ENCODE data around the gene SEMA6A.

SEMA6A gene, protein sequence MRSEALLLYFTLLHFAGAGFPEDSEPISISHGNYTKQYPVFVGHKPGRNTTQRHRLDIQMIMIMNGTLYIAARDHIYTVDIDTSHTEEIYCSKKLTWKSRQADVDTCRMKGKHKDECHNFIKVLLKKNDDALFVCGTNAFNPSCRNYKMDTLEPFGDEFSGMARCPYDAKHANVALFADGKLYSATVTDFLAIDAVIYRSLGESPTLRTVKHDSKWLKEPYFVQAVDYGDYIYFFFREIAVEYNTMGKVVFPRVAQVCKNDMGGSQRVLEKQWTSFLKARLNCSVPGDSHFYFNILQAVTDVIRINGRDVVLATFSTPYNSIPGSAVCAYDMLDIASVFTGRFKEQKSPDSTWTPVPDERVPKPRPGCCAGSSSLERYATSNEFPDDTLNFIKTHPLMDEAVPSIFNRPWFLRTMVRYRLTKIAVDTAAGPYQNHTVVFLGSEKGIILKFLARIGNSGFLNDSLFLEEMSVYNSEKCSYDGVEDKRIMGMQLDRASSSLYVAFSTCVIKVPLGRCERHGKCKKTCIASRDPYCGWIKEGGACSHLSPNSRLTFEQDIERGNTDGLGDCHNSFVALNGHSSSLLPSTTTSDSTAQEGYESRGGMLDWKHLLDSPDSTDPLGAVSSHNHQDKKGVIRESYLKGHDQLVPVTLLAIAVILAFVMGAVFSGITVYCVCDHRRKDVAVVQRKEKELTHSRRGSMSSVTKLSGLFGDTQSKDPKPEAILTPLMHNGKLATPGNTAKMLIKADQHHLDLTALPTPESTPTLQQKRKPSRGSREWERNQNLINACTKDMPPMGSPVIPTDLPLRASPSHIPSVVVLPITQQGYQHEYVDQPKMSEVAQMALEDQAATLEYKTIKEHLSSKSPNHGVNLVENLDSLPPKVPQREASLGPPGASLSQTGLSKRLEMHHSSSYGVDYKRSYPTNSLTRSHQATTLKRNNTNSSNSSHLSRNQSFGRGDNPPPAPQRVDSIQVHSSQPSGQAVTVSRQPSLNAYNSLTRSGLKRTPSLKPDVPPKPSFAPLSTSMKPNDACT

DNA sequence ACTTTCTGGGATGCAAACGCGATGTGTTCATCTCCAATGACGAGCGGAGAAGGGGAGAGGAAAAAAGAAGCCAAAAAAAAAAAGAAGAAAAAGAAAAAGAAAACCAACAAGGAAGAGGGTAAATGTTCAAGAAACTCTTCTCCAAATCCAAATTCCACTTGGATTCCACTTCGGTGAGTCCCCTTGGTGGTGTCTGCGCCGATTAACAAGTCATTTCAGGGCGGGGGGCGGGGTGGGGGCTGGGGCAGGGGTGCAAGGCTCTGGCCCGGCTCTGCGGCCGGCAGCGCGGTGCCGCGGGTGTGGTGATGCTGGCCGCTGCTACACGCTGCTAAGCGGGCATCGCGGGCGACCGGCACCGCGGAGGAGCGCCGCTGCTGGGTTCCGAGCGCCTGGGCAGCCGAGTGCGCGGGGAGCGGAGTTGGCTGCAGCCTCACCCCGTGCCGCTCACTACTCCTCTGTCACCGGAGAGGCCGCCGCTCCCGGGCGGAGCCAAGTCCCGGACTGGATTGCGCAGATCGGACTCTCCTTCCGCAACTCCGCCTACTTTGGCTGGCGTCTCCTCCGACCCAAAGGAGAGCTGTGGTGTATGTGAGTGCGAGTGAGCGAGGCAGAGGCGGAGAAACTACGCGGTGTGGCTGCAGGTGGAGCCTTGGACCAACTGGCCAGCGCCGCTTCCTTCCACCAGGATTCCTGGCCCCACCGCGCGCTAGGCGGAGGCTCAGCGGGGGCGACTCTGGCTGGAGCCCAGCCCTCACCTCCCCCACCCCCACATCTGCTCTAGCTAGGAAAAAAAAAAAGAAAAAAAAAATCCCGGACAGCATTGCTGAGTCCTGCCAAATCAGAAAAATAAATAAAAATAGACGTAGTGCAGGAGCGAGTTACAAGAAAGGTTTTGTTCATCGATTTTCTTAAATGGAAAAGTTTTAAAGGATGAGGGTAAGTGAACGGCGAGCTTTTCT, at the start of gene SEMA6A:
Gene SEMA6A (minus strand): TSS at position 457 of the 959 bp plus-strand sequence. CDS start 69,879 bp downstream, outside the sequence.
- peak; percentile 40 for DNase-seq

DNA sequence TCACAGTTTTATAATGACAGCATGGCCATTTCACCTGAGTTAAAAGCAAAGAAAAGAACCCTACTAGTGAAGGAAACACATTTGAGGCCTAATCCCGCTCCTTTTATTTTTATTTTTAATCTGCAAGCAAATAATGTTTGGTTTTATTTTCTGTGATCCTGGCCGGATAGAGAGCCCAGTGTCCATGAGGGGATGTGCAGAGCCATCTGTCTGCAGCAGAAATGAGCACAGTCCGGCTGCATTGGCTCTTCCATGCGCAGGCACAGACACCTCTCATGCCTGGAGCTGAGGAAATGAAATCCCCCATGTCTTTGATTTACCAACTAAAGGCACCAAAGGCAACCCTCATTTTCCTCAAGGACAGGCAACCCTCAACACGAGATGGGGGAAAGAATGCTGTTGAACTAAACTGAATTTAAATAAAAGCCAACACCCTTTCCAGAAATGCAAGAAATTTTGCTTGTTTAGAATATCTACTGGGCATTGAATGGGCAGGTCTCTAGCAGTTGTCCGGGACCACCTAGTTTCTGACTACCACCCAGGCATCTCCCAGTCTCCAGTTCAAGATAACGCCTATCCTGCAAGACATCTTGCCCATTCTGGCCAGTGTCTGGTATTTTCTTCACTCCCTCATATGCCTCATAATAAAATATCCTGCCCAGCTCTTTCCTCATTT, 47.9 kb upstream of the SEMA6A start:
- DNase-seq, result no peak

DNA sequence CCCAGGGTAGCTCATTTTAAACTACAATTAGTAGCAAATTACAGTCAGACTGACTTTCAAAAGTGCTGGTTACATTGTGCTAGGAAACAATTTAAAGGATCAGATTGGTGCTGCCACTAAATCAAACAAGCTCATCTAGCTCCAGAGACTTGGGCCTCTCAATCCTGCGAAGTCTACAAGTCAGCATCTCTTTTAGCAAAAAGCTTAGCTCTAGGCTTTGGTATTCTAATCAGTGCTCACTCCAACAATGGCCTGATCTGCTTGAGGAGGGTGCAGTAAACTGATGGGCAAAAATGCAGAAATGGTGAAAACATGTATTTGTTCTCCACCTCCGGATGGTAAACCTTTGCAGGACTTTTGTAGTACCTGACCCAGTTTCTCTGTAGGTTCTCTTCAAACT, 47.0 kb upstream of the SEMA6A start:
- no peak for DNase-seq

DNA sequence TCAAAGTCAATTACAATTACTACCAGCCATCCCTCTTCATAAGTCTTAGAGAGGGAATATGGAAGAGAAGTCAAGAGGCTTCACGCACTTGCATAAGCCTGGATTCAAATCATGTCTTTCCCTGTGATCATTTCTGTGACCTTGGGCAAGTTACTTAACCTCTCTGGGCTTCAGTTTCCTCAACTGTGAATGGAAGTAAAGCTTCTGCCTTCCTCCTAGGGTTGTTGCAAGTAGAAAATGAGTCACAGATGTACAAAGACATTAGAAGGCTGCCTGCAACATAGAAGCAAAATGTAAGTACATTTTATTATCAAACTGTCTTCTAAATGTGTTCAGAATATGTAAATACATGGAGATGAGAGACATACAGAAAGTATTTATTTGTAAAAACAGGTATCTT, 42.3 kb upstream of the SEMA6A start:
- DNase-seq, result no peak

DNA sequence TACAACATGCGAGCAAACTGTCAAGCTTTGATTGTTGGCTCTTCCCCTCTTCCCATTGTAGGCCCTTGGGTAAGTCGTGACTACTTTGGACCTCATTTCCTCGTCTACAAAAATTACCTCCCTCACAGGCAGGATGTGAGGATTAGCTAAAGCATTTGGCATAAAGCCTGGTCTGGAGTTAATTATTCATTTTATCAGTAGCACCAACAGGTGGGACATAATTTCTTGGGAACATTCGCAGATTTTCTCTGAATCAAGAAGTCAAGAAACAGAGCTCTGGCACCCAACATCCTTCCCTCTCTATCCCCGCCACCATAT, 39.9 kb upstream of the SEMA6A start:
- DNase-seq, result no peak

DNA sequence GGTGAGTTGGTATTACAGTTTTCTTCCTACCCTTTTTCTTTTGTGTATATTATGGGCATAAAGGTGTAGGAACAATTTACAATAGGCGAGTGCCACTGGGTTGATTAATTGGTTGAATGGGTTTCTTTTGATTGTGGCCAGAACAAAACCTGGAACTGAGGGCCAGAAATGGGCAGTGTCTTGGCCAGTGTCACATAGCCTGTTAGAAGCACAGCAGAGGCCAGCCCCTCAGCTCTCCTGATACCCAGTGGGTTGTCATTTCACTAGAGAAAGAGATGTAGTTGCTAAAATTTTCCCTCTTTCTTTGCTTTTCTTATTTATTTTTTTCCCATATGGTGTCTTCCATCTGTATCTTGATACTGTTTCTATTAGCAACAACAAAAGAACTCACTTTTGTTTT, 38.8 kb upstream of the SEMA6A start:
- no peak for DNase-seq

- DNase-seq, result no peak
Measured at GRCh38 chr5:116612431-116612830, 37.8 kb upstream of the SEMA6A start.

DNA sequence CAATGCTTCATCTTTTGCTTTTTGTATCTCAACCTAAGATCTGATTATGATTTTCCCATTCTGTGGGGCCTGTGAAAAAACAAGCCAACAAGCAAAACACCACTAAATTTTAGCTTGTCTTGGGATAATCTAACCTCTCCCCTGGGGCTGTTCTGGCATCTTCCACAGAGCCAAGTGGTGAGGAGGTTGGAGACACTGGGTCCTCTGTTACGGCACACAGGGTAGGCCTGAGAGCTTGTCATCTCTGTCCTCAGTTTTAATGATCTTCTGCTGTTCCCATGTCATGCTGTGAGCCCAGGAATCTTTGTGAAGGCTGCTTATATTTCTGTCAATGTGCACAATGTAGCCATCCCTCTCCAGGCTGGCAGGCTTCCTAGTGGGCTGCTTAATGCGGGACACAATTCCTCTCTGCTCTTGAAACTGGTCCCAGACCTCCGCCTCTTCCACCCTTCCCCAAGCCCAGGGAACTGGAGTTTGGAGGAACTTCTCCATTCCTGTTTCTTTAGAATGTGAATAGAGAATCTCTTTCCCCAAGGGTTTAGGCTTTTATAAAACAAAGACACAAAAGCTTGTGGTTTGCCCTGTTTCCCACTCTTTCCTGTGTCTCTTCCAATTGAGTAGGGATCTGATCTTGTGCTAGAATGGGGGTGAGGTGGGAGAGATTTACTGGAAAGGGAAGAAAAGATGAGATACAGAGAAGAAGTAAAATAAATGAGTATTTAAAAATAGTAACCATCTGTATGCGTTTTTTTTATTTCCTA, 30.9 kb upstream of the SEMA6A start:
- no peak for DNase-seq

DNA sequence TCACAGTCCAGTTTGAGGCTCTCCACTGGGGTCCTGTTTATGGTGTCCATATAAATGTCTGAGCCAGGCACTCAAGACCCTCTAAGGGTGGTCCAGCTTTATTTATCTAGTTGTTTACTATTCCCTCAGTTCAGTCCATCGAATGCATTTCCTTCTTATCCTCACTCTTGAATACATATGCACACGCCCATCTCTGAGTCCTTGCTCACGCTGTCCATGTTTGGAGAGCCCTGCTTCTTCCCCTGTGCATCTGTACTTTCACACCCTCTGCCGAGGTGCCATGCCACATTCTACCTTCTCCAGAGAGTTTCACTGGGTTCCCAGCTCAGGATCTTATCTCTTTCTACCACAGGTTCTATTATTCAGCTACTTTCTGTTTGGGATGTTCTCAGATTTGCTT, 30.2 kb upstream of the SEMA6A start:
- DNase-seq, result no peak

DNA sequence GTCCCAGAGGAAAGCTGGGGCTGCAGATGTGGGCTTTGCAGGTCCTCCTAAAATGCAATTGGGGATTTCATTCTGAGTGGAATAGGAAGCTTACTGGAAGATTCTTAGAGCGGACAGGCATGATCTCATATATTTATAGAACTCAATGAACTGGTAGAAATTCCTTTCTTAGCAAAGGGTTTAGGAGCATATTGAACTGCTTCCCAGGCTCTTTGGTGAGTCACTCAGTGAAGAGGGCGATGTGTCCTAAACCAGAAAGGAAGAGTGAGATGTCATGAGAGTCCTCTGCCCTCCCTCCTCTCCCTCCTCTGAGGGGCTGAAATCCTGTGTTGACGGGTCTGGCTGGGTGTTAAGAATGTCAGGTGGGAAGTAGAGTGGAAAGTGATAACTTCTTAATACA, 26.3 kb upstream of the SEMA6A start:
- no peak for DNase-seq

- DNase-seq, result no peak
Measured at GRCh38 chr5:116598911-116599310, 24.3 kb upstream of the SEMA6A start.

DNA sequence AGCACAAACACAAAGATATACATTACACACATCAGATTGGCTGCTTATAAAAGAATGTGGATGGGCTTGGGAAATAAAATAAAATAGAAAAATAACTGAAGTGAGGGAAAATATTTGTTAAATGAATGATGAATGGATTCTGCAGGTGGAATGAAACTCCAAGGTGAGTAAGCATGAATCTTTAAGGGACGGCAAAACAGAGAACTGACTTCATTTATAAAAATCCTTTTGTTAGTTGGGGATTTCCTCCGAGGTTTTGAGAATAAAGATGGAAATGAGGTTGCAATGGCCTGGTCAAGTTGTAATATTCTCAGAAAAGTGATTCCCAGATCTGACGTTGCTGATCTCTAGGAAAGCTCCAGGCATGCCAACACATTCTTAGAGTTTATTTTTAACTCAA, 20.9 kb upstream of the SEMA6A start:
- no peak for DNase-seq

DNA sequence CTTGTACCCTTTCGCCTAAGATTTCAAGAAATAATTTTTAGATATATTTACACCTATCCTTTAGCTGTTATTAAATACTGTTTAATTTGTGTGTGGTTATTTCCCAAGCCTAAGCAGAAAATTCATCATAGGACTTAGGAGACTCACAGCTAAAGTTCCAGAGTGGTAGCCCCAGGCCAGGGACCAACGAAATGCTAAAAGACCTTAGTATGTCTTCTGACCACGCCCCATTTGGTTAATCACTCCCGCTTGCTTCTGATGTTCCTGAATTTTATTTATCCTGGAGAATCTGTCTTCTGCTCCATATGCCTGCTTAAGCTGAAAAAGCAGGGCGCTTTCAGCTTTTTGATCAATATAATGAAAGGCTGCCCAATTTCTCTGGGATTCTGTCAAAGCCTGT, 18.7 kb upstream of the SEMA6A start:
- no peak for DNase-seq

DNA sequence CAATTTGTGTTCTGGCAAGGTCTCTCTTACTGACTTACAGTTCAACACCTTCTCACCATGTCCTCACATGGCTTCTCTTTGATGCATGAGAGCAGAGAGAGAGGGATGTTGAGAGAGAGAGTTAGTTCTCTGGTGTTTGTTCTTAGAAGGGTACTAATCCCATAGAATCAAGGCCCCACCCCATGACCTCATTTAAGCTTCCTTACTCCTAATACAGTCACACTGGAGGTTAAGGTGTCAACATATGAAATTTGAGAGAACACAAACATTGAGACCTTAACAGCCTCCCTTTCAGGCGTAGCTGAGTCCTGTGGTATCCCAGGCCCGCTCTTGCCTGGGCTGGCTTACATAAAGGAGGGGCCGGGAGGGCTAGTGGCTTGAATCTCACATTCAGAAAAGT, 10.6 kb upstream of the SEMA6A start:
- no peak for DNase-seq

GRCh38 chr5:116583862-116584222, 9.2 kb upstream of the SEMA6A start:
- DNase-seq, result no peak

GRCh38 chr5:116583085-116583861, 8.7 kb upstream of the SEMA6A start:
- DNase-seq, result no peak

GRCh38 chr5:116581910-116582309, 7.3 kb upstream of the SEMA6A start:
- DNase-seq, result no peak

DNA sequence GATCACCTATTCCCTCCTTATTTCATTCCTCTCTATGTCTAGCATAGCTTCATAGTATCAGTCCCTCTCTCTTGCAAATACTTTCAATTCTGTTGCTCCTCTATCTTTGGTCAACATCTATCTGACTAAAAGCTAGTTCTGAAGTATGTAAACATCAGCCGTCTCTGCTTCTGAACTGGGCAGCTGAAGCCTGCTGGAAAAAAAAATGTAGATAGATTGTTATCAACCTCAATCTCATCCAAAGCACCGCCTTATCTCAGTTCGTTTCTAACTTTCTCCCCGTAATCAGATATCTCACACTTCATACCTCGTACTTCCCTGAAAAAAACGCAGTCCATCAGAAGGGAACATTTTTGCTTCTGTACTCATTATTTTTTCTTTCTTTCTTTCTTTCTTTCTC, 4.5 kb upstream of the SEMA6A start:
- no peak for DNase-seq

- DNase-seq, result no peak
Measured at GRCh38 chr5:116578676-116579075, 4.1 kb upstream of the SEMA6A start.

DNA sequence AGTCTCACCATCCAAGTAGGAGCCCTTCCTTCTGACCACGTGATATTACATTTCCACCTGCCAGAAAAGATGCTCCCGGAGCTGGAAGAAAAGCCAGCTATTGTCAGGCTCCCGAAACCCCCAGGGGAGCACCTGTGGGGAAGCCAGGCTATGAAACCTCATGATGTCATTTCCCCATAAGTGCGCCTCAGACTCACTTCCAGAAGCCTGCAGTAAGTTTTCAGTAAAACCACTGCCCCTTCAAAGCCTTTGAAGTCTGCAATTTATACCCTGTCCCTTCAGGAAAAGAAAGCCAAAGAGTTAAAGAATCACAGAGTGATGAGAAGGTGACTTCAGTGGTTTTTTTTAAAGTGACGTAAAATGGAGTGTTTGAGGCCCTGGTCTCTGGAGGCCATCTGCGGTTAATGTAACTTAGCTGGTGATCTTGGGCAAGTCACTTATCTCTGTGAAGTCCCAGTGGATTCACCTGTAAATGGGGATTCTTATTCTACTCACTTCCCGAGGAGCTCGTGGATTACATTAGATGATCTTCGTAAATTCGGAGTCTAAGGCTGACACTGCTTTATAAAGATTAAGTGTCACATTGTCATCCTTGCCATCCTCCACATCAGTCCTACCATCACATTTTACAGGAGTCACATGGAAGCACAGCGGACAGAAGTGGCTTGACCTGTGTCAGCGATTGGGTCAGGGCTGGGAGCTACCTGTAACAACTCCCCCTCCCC, 2.6 kb upstream of the SEMA6A start:
- no peak for DNase-seq

Measured in CD4-positive, alpha-beta T cell treated with Interleukin-15 for 1 hour (primary cell).